Activated B cell treated with CpG ODN at 0.5 μM for 24 hours (primary cell): ENCODE data around the gene CLNK. TPM values are rescaled to one million over a fixed set of nuclear protein-coding genes. Genes with fewer than 3 reads are reported as not detected.

Source experiments
- ATAC-seq: fragments of 200-7000 bp; cut with Tn5 transposase; one replicate; pipeline ENCODE4 v1.10.0; 2021; ENCODE audit warnings: low read depth, mild to moderate bottlenecking, moderate library complexity
- CTCF ChIA-PET: fragments of 350-600 bp; sonication (Branson Sonifier 250); formaldehyde crosslinking; loops from one replicate; lab custom pipeline; 2021; ENCODE audit warnings: antibody characterized with exemption; lab: Charles Lee
- POLR2A ChIA-PET: fragments of 350-600 bp; sonication (Branson Sonifier 250); formaldehyde crosslinking; loops from one replicate; lab custom pipeline; 2021; ENCODE audit warnings: antibody characterized with exemption; lab: Charles Lee
- DNase-seq: peaks from one replicate; pipeline ENCODE4 v3.0.0; 2022
- H3K27ac Mint-ChIP-seq: one replicate; pipeline ENCODE4 v1.8.0; 2020; ENCODE audit warnings: mixed read lengths
- H3K27me3 Mint-ChIP-seq: one replicate; pipeline ENCODE4 v1.8.0; 2021; ENCODE audit warnings: mixed read lengths
- H3K36me3 Mint-ChIP-seq: one replicate; pipeline ENCODE4 v1.8.0; 2021; ENCODE audit warnings: low read depth, mixed read lengths
- H3K4me1 Mint-ChIP-seq: one replicate; pipeline ENCODE4 v1.8.0; 2021; ENCODE audit warnings: mixed read lengths
- H3K4me3 Mint-ChIP-seq: one replicate; pipeline ENCODE4 v1.8.0; 2020; ENCODE audit warnings: mild to moderate bottlenecking, mixed read lengths
- H3K9me3 Mint-ChIP-seq: one replicate; pipeline ENCODE4 v1.8.0; 2020; ENCODE audit warnings: mixed read lengths
- CTCF ChIP-seq: fragments of 200-600 bp; IDR thresholded peaks from one replicate; pipeline ENCODE4 v1.8.0; 2022; ENCODE audit warnings: antibody characterized with exemption, mild to moderate bottlenecking
- intact Hi-C: fragments of 100-400 bp; cut with micrococcal nuclease; formaldehyde crosslinking; loops from one replicate; pipeline ENCODE4 v1.15.1; 2024
- total RNA-seq: library from RNA; stranded (reverse); gene quantifications from 2 replicates; pipeline ENCODE4 v1.2.3, GENCODE V29; 2022

The CLNK gene
- total RNA-seq, 1 donor from 2014 or later = 0.58 TPM

- Mint-ChIP-seq H3K4me3 (no peak overlapping the region), H3K4me1 (peaks cover 4% of the 10 kb centered on the region), H3K36me3 (peaks cover 90% of the 10 kb centered on the region), H3K27me3 (no peaks in the 10 kb centered on the region), H3K9me3 (peaks cover 30% of the 10 kb centered on the region), H3K27ac (no peak overlapping the region)
- ChIA-PET POLR2A (no interaction called here), CTCF (no interaction called here)
- no peak for TF ChIP-seq CTCF
- ATAC-seq (no peak), DNase-seq (no peak)
- intact Hi-C loops = no loop called here
Observed at GRCh38 chr4:10448991-10449390, 235.6 kb downstream of the CLNK start.

GRCh38 chr4:10442976-10443375 lies 241.6 kb downstream of the CLNK start:
- Mint-ChIP-seq H3K4me3 (no peak overlapping the region), H3K27ac (no peak overlapping the region), H3K4me1 (no peaks in the 10 kb centered on the region), H3K36me3 (peaks cover 56% of the 10 kb centered on the region), H3K27me3 (no peaks in the 10 kb centered on the region), H3K9me3 (peaks cover 44% of the 10 kb centered on the region)
- ATAC-seq = no peak
- no peak for TF ChIP-seq CTCF
- intact Hi-C loops = no loop called here
- ChIA-PET POLR2A (no interaction called here), CTCF (no interaction called here)
- DNase-seq = no peak

- DNase-seq (no peak), ATAC-seq (no peak)
- ChIA-PET CTCF (no interaction called here), POLR2A (no interaction called here)
- no peak overlapping the region for H3K4me3 Mint-ChIP-seq
- peaks cover 44% of the 10 kb centered on the region for H3K36me3 Mint-ChIP-seq
- H3K27ac Mint-ChIP-seq = no peak overlapping the region
- intact Hi-C loops = no loop called here
- no peaks in the 10 kb centered on the region for H3K27me3 Mint-ChIP-seq
- peaks cover 35% of the 10 kb centered on the region for H3K9me3 Mint-ChIP-seq
- H3K4me1 Mint-ChIP-seq = no peaks in the 10 kb centered on the region
- TF ChIP-seq CTCF = no peak
Observed at GRCh38 chr4:10441512-10441911, 243.1 kb downstream of the CLNK start.

GRCh38 chr4:10438924-10439323 lies 245.6 kb downstream of the CLNK start:
- ATAC-seq (no peak), DNase-seq (no peak)
- H3K27ac Mint-ChIP-seq = no peak overlapping the region
- peaks cover 19% of the 10 kb centered on the region for H3K36me3 Mint-ChIP-seq
- ChIA-PET POLR2A (no interaction called here), CTCF (no interaction called here)
- no peak for TF ChIP-seq CTCF
- peaks cover 21% of the 10 kb centered on the region for H3K9me3 Mint-ChIP-seq
- H3K4me1 Mint-ChIP-seq = no peaks in the 10 kb centered on the region
- intact Hi-C loops = no loop called here
- H3K4me3 Mint-ChIP-seq = no peak overlapping the region
- H3K27me3 Mint-ChIP-seq = no peaks in the 10 kb centered on the region

GRCh38 chr4:10437735-10438134 lies 246.8 kb downstream of the CLNK start:
- ChIA-PET POLR2A (no interaction called here), CTCF (no interaction called here)
- Mint-ChIP-seq H3K36me3 (peaks cover 10% of the 10 kb centered on the region), H3K27ac (no peak overlapping the region), H3K9me3 (peaks cover 12% of the 10 kb centered on the region), H3K4me1 (no peaks in the 10 kb centered on the region), H3K27me3 (no peaks in the 10 kb centered on the region), H3K4me3 (no peak overlapping the region)
- TF ChIP-seq CTCF = no peak
- intact Hi-C loops = no loop called here
- no peak for DNase-seq
- no peak for ATAC-seq

Other genes with a start within 250 kb of the CLNK start
- 26.8 and 29.9 TPM in 2 replicates for gene ZNF518B, start 227.3 kb downstream of the CLNK start, total RNA-seq